K562 (cell line): ENCODE results near the gene SND1. TPM values are rescaled to one million over a fixed set of nuclear protein-coding genes. Genes with fewer than 3 reads are reported as not detected.

Experiments
- ATF7 ChIP-seq: fragments of 450-650 bp; IDR thresholded peaks from 2 replicates; pipeline ENCODE4 v1.7.1; 2014; ENCODE audit warnings: mild to moderate bottlenecking, moderate library complexity
- COPS2 ChIP-seq: fragments of 450-650 bp; conservative IDR thresholded peaks from 2 replicates; pipeline ENCODE4 v1.6.1; 2016; ENCODE audit warnings: mild to moderate bottlenecking, moderate library complexity
- KDM2B ChIP-seq: fragments of 250-450 bp; sonication (Bioruptor Pico); IDR thresholded peaks from 2 replicates; pipeline ENCODE4 v1.8.0; 2021; ENCODE audit warnings: mild to moderate bottlenecking, moderate library complexity
- NKRF ChIP-seq: fragments of 450-650 bp; IDR thresholded peaks from 2 replicates; pipeline ENCODE4 v1.6.1; 2016; ENCODE audit warnings: borderline replicate concordance
- OTX1 ChIP-seq: fragments of 450-650 bp; formaldehyde crosslinking; IDR thresholded peaks from 2 replicates; pipeline ENCODE4 v1.4.0; 2022; ENCODE audit warnings: mild to moderate bottlenecking
- PCBP1 ChIP-seq: fragments of 200-400 bp; formaldehyde crosslinking; IDR thresholded peaks from 2 replicates; pipeline ENCODE4 v1.6.1; 2018; ENCODE audit warnings: mild to moderate bottlenecking, low read depth, low read length; ENCODE audit not compliant: poor library complexity, severe bottlenecking
- TFAM ChIP-seq: fragments of 250-450 bp; sonication (Bioruptor Pico); conservative IDR thresholded peaks from 2 replicates; pipeline ENCODE4 v1.5.0; 2021; ENCODE audit warnings: mild to moderate bottlenecking, moderate library complexity
- ZNF316 ChIP-seq: fragments of 450-650 bp; IDR thresholded peaks from 2 replicates; pipeline ENCODE4 v1.6.1; 2016
- ZNF431 ChIP-seq: sonication (generic); formaldehyde crosslinking; IDR thresholded peaks from 2 replicates; pipeline ENCODE4 v1.8.0; 2022; ENCODE audit warnings: mild to moderate bottlenecking, missing genetic modification reagents
- polyA plus RNA-seq, 8 experiments: library from polyadenylated mRNA; depleted of rRNA in 4 of 8; stranded (reverse) in 5 of 8; unstranded in 3 of 8; fragments of >200 nt; fragmentation: Nextera tagmentation in 2 of 8; fragmentation: Illumina TruSeq in 1 of 8; extraction: Ambion mirVana in 2 of 8; extraction: Trizol in 1 of 8; gene quantifications; 2 replicates each; pipeline versions ENCODE4 v1.2.1 to v1.2.3, GENCODE V29; 2011 to 2014; ENCODE audit warnings: inconsistent platforms in 1 of 8, missing spikeins in 1 of 8
- total RNA-seq, 7 experiments: library from RNA; depleted of rRNA in 6 of 7; stranded (reverse); fragments of >200 nt in 6 of 7; fragmentation: Illumina TruSeq in 2 of 7; extraction: Trizol in 2 of 7; gene quantifications; 2 replicates each; pipeline versions ENCODE4 v1.2.1 to v1.2.3, GENCODE V29; 2011 to 2021; ENCODE audit warnings: low replicate concordance in 1 of 7
- TF ChIP-seq, protein P1 (sequence below): fragments of 450-650 bp; formaldehyde crosslinking; IDR thresholded peaks from 2 replicates; pipeline ENCODE4 v1.4.0; 2022; ENCODE audit warnings: mild to moderate bottlenecking, moderate library complexity

SND1 gene
- total and polyA plus RNA-seq, 9 of the 15 experiments (the other 6 are each of a cell fraction or from before 2014, with no cell fraction given): 46.5 to 307 (median 191) TPM

GRCh38 chr7:127705461-127705959 is 53.5 kb downstream of the SND1 start (continued):
- TF ChIP-seq, protein P1, sequence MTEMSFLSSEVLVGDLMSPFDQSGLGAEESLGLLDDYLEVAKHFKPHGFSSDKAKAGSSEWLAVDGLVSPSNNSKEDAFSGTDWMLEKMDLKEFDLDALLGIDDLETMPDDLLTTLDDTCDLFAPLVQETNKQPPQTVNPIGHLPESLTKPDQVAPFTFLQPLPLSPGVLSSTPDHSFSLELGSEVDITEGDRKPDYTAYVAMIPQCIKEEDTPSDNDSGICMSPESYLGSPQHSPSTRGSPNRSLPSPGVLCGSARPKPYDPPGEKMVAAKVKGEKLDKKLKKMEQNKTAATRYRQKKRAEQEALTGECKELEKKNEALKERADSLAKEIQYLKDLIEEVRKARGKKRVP (CRISPR knock-in tag): no peak
- TF ChIP-seq ATF7 (no peak), ZNF431 (CRISPR knock-in tag) (no peak), KDM2B (CRISPR knock-in tag) (no peak), ZNF316 (no peak), OTX1 (CRISPR knock-in tag) (no peak), TFAM (CRISPR knock-in tag) (no peak), PCBP1 (no peak), NKRF (no peak), COPS2 (no peak)
